Hypothalamus (tissue), 51 donors: ENCODE results near the gene NPEPPS.
"Not testable (repeated sequence)": the region's sequence is repeated elsewhere in the genome, so short reads cannot be mapped to it uniquely, and the experiment has no call there.

ENCODE experiments used
- DNase-seq, 51 donors: peaks; one replicate each; lab custom pipeline; 2025; lab: John Stamatoyannopoulos, UW

The NPEPPS gene

GRCh38 chr17:47561698-47562405 lies 30.9 kb downstream of the NPEPPS start:
- DNase-seq: not testable (repeated sequence)

DNA sequence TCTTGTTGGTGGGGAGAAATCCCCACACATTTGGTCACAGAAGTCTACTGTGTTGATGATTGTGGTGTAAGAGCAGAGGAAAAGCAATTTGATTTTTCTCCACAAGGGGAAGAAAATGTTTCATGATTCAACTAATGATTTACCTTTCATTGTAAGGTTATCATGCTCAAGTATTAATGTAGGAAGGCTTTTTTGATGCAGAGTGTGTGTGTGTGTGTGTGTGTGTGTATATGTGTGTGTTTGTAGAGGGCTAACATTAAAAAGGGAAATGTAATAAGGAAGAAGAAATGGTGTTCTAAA lies 31.4 kb downstream of the NPEPPS start:
- DNase-seq: not testable (repeated sequence)

DNA sequence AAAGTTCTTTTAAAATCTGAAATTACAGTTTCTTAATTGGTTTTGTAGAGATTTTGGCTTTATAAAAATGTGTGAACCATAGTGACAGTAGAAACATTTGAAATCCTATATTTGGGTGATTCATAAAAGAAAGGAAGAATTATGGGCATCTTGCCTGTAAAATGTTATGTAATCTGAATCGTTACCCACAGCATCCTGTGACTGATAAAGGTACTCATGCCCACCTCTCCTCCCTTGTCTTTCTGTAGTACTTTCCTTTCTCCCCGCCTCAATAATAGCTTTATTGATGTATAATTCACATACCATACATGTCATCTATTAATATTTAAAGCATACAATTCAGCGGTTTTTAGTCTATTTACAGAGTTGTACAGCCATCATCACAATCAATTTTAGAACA lies 36.4 kb downstream of the NPEPPS start:
- DNase-seq: not testable (repeated sequence)

DNA sequence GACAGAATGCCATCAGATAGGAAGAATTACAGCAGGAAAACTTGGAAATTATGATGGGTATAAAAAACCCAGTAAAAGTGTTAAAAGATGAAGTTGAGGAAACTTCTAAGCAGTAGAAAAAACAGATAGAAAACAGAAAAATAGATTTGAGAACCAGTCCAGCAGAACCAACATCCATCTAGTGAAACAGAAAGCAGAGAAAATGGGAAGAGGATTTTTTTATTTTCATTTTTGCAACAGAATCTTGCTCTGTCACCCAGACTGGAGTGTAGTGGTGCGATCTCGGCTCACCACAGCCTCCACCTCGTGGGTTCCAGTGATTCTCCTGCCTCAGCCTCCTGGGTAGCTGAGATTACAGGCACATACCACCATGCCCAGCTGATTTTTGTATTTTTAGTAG lies 41.7 kb downstream of the NPEPPS start:
- not testable (repeated sequence) for DNase-seq

DNA sequence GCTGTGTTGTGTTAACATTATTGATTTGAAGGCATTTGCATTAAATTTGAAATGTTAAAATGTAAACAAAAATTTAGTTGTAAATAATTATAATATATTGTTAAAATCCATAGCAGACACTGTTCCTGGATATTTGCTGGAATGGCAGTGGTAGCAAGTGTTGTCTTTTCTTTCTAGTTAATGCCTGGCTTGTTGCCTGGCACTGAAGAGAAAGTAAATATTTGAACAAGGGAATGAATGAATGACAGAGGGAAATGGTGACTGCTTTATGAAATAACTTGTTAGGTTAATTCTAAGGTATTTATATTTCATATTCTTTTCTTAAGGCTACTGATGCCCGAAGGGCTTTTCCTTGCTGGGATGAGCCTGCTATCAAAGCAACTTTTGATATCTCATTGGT lies 51.5 kb downstream of the NPEPPS start:
- DNase-seq: not testable (repeated sequence)

- not testable (repeated sequence) for DNase-seq
Measured at GRCh38 chr17:47586378-47587055, 55.6 kb downstream of the NPEPPS start.

DNA sequence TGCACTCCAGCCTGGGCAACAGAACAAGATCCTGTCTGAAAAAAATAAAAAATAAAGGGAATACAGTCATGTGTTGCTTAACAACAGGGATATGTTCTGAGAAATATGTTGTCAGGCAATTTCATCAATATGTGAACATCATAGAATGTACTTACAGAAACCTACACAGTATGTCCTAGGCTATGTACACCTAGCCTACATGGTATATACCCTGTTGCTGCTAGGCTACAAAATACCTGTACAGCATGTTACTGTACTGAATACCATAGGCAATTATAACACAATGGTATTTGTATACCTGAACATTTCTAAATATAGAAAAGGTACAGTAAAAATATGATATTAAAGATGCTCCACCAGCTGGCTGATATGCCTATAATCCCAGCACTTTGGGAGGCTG lies 62.6 kb downstream of the NPEPPS start:
- DNase-seq: not testable (repeated sequence)

- no peak for DNase-seq
Measured at GRCh38 chr17:47603830-47604597, 73.1 kb downstream of the NPEPPS start.

- DNase-seq: no peak
Measured at GRCh38 chr17:47604598-47604927, 73.7 kb downstream of the NPEPPS start.

- DNase-seq: no peak
Measured at GRCh38 chr17:47605011-47605410, 74.1 kb downstream of the NPEPPS start.

GRCh38 chr17:47607481-47607880 lies 76.6 kb downstream of the NPEPPS start:
- no peak for DNase-seq

DNA sequence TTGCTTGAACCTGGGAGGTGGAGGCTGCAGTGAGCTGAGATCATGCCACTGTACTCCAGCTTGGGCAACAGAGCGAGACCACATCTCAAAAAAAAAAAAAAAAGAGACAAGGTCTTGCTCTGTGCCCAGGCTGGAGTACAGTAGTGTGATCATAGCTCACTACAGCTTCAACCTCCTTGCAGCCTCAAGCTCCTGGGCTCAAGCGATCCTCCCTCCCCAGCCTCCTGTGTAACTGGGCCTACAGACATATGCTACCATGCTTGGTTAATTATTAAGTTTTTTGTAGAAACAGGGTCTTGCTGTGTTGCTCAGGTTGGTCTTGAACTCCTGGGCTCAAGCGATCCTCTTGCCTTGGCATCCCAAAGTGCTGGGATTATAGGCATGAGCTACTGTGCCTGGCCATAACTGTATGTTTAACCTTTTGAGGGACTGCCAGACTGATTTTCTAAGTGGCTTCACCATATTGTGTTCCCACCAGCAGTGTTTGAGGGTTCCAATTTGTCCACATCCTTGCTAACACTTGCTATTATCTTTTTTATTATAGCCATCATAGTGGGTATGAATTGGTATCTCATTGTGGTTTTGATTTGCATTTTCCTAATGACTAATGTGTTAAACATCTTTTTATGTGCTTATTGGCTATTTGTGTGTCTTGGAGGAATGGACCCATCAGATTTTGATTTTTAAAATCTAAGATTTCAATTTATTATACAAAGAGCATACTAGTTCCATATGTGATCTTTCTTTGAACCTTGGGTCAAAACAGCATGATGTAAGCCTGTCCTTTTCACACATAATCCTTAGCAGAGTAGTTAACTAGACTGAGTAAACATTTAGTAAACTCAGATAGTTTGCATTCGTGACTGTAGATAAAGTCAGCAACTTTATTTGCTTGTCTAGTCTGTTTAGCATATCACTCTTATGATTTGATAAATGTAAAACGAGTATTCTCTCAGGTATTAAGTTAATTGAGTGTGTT lies 80.8 kb downstream of the NPEPPS start:
- no peak for DNase-seq

- DNase-seq: peak in 1 of 51 donors; percentile 42
Measured at GRCh38 chr17:47615766-47616424, 85.0 kb downstream of the NPEPPS start.

GRCh38 chr17:47618410-47618809 lies 87.5 kb downstream of the NPEPPS start:
- DNase-seq: no peak

DNA sequence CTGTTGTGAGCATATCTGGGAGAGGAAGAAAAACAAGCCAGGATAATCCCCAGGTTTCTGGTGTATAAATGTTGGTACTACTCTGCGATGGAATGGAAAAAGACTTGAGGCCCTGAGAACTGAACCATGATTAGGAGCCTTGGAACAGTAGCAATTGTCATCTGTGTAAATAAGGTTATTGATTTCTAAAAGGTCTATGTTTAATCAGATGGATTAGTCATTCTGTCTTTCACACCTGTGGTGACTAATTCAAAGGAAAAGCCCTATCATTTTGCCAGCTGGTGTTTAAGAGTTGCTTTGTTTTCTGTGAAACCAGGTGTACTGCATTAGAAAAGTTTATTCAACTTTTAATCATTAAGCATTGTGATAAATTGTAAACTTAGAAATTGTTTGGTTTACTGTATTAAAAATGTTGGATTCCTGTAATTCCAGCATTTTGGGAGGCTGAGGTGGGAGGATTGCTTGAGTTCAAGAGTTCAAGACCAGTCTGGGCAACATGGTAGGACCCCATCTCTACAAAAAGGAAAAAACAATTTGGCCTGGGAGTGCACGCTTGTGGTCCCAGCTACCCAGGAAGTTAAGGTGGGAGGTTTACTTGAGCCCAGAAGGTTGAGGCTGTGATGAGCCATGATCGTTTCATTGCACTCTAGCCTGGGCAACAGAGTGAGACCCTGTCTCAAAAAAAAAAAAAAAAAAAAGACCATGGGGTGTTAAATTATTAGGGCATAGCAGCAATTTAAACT lies 89.8 kb downstream of the NPEPPS start:
- no peak for DNase-seq

- DNase-seq: peak in 14 of 51 donors; percentile 1 to 42 (median 8)
Measured at GRCh38 chr17:47621293-47622179, 90.6 kb downstream of the NPEPPS start.

- DNase-seq: no peak
Measured at GRCh38 chr17:47622180-47622549, 91.3 kb downstream of the NPEPPS start.

DNA sequence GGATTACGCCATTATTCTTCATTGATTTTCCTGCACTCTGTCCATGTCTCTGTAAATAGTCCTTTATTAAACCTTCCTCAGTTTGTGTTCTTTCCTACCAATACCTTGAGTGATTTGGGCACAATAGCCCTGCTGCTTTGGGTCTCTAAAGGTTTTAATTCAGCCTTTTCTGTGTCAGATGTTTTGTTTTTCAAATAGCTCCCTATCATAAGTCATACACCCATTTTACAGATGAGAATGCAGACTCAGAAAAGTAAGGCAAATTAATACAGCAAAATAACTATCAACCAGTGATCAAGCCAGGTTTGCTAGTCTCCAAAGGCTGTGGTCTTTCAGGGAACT lies 93.8 kb downstream of the NPEPPS start:
- no peak for DNase-seq
